K562 (cell line): Measurements from ENCODE around the gene KCNAB2. TPM values are rescaled to one million over a fixed set of nuclear protein-coding genes. Genes with fewer than 3 reads are reported as not detected.

Experiments
- ATAC-seq: fragments of 200-7000 bp; cut with Tn5 transposase; 3 replicates; pipeline ENCODE4 v1.9.1; 2020; ENCODE audit warnings: moderate library complexity
- BruUV-seq: library from RNA; stranded (reverse); fragments of 400-500 nt; replicated peaks from 2 replicates; lab custom pipeline; 2021; lab: Mats Ljungman, UMichigan
- CTCF ChIA-PET: fragments of 300-600 bp; formaldehyde crosslinking; extraction: SDS; loops from one replicate; lab custom pipeline; 2021; ENCODE audit warnings: low intra/inter-chr PET ratio; lab: Yijun Ruan, JAX
- POLR2A ChIA-PET: fragments of 300-600, 350-650 bp; sonication (Branson Sonifier 250); formaldehyde crosslinking; extraction: SDS; loops from one replicate; lab custom pipeline; 2021; ENCODE audit warnings: antibody characterized with exemption, inconsistent platforms; lab: Yijun Ruan, JAX
- DNase-seq, 4 experiments: peaks; one replicate each; pipeline versions ENCODE4 v3.0.0 to v3.0.0-alpha.2; 2011 to 2018; ENCODE audit warnings: low spot score in 3 of 4, mixed read lengths in 3 of 4; ENCODE audit errors: extremely low read depth in 1 of 4
- FAIRE-seq: peaks from 2 replicates; lab custom pipeline; 2011; peaks lifted over from hg19 to GRCh38; lab: Jason Lieb, UNC
- H2AFZ ChIP-seq: 2 replicates; pipeline ENCODE4 v1.6.0; 2011; ENCODE audit warnings: low read depth, low read length, control low read depth, inconsistent platforms
- H3K27ac ChIP-seq: fragments of 200-600 bp; 3 replicates; pipeline ENCODE4 v1.8.0; 2011; ENCODE audit warnings: low read depth, mild to moderate bottlenecking, control low read depth, inconsistent platforms, low read length, moderate library complexity, mixed read lengths; ENCODE audit errors: extremely low read depth
- H3K27me3 ChIP-seq, 2 experiments: fragments of 300-600 bp in 1 of 2; 2 replicates in 1 of 2; 3 replicates in 1 of 2; pipeline versions ENCODE4 v1.6.0 to v1.8.0; 2011; ENCODE audit warnings: inconsistent platforms in 2 of 2, low read length in 2 of 2, mild to moderate bottlenecking in 1 of 2, mixed read lengths in 1 of 2, moderate library complexity in 1 of 2; ENCODE audit not compliant: control insufficient read depth in 2 of 2, insufficient read depth in 2 of 2
- H3K36me3 ChIP-seq: fragments of 300-600 bp; 3 replicates; pipeline ENCODE4 v1.8.0; 2011; ENCODE audit warnings: mild to moderate bottlenecking, low read length, inconsistent platforms; ENCODE audit not compliant: control insufficient read depth, insufficient read depth
- H3K4me1 ChIP-seq, 2 experiments: fragments of 200-600 bp in 1 of 2; replicated peaks in 1 of 2; 2 replicates in 1 of 2; 3 replicates in 1 of 2; pipeline versions ENCODE4 v1.5.1 to v1.8.0; 2011; ENCODE audit warnings: inconsistent platforms in 2 of 2, low read length in 2 of 2, mild to moderate bottlenecking in 1 of 2, mixed read lengths in 1 of 2, moderate library complexity in 1 of 2; ENCODE audit not compliant: control insufficient read depth in 2 of 2, insufficient read depth in 2 of 2
- H3K4me2 ChIP-seq: 2 replicates; pipeline ENCODE4 v1.6.1; 2011; ENCODE audit warnings: low read length, control low read depth, inconsistent platforms, mixed read lengths; ENCODE audit not compliant: insufficient read depth
- H3K4me3 ChIP-seq: fragments of 200-600 bp; sonication (generic), shearing (Covaris generic); 2 replicates; pipeline ENCODE4 v1.5.1; 2016; ENCODE audit warnings: control low read depth, inconsistent platforms
- H3K79me2 ChIP-seq: fragments of 200-600 bp; 3 replicates; pipeline ENCODE4 v1.8.0; 2011; ENCODE audit warnings: low read length, inconsistent platforms; ENCODE audit not compliant: control insufficient read depth, insufficient read depth
- H3K9ac ChIP-seq, 2 experiments: 2 replicates each; pipeline versions ENCODE4 v1.6.0 to v1.6.1; 2011; ENCODE audit warnings: low read depth in 2 of 2, low read length in 2 of 2, control low read depth in 1 of 2, inconsistent platforms in 1 of 2, mild to moderate bottlenecking in 1 of 2, mixed read lengths in 1 of 2; ENCODE audit not compliant: insufficient read depth in 1 of 2
- H3K9me1 ChIP-seq: one replicate; pipeline ENCODE4 v1.6.0; 2011; ENCODE audit warnings: inconsistent platforms, mild to moderate bottlenecking, low read length, moderate library complexity; ENCODE audit not compliant: control insufficient read depth, insufficient read depth
- H3K9me3 ChIP-seq: replicated peaks from 2 replicates; pipeline ENCODE4 v1.5.1; 2011; ENCODE audit warnings: low read depth, low read length, inconsistent platforms; ENCODE audit not compliant: control insufficient read depth, insufficient read depth
- H4K20me1 ChIP-seq: replicated peaks from 2 replicates; pipeline ENCODE4 v1.6.1; 2011; ENCODE audit warnings: low read length, inconsistent platforms, mixed read lengths; ENCODE audit not compliant: control insufficient read depth, insufficient read depth
- ATF6 ChIP-seq: sonication (generic); formaldehyde crosslinking; IDR thresholded peaks from 2 replicates; pipeline ENCODE4 v1.4.0; 2020; ENCODE audit warnings: mild to moderate bottlenecking, missing genetic modification reagents
- CTCF ChIP-seq, 3 experiments: IDR thresholded peaks in 2 of 3; conservative IDR thresholded peaks in 1 of 3; 2 replicates each; pipeline ENCODE4 v1.5.1; 2011 to 2012; ENCODE audit warnings: low read length in 3 of 3, mild to moderate bottlenecking in 3 of 3, control low read depth in 2 of 3, improper control_type of control experiment in 1 of 3, inconsistent platforms in 1 of 3, low read depth in 1 of 3, mixed read lengths in 1 of 3, moderate library complexity in 1 of 3; ENCODE audit not compliant: insufficient read depth in 2 of 3
- POLR2B ChIP-seq: fragments of 450-650 bp; IDR thresholded peaks from 2 replicates; pipeline ENCODE4 v1.6.1; 2018; ENCODE audit warnings: low read depth; ENCODE audit not compliant: partially characterized antibody
- SNRNP70 ChIP-seq: fragments of 200-400 bp; formaldehyde crosslinking; optimal IDR thresholded peaks from 2 replicates; pipeline ENCODE3; 2017; ENCODE audit warnings: low read depth, low read length
- WGBS: fragments of 100-300 bp; shearing (Covaris generic); methylation state at CpG from one replicate; pipeline ENCODE4 v1.1.6; 2016; ENCODE audit warnings: low coverage, mixed read lengths; ENCODE audit not compliant: insufficient coverage; ENCODE audit errors: missing lambda C conversion rate; 5-methylcytosine and 5-hydroxymethylcytosine counted together
- in situ Hi-C: fragments of 300-500 bp; cut with MboI; formaldehyde crosslinking; loops from 4 replicates; pipeline ENCODE4 v1.15.0; 2018; ENCODE audit warnings: inconsistent platforms, mixed read lengths
- intact Hi-C: fragments of 100-400 bp; cut with micrococcal nuclease; formaldehyde crosslinking; loops from 2 replicates; pipeline ENCODE4 v1.14.2; 2022
- polyA plus RNA-seq, 8 experiments: library from polyadenylated mRNA; depleted of rRNA in 4 of 8; stranded (reverse) in 5 of 8; unstranded in 3 of 8; fragments of >200 nt; fragmentation: Nextera tagmentation in 2 of 8; fragmentation: Illumina TruSeq in 1 of 8; extraction: Ambion mirVana in 2 of 8; extraction: Trizol in 1 of 8; gene quantifications; 2 replicates each; pipeline versions ENCODE4 v1.2.1 to v1.2.3, GENCODE V29; 2011 to 2014; ENCODE audit warnings: inconsistent platforms in 1 of 8, missing spikeins in 1 of 8
- total RNA-seq, 7 experiments: library from RNA; depleted of rRNA in 6 of 7; stranded (reverse); fragments of >200 nt in 6 of 7; fragmentation: Illumina TruSeq in 2 of 7; extraction: Trizol in 2 of 7; gene quantifications; 2 replicates each; pipeline versions ENCODE4 v1.2.1 to v1.2.3, GENCODE V29; 2011 to 2021; ENCODE audit warnings: low replicate concordance in 1 of 7

KCNAB2 gene
- total and polyA plus RNA-seq, 9 of the 15 experiments (the other 6 are each of a cell fraction or from before 2014, with no cell fraction given) = 1.8 to 15.8 (median 7.1) TPM

GRCh38 chr1:6000444-6001288 is 45.0 kb upstream of the KCNAB2 start (continued):
- 0 out of 6 replicates have a peak, but pooled peaks of 1 of the 3 experiments have one; percentile 0 for TF ChIP-seq CTCF (IDR thresholded peaks at IDR 0.05 in 2 of 3, conservative IDR thresholded peaks at IDR 0.05 in 1 of 3; ENCODE audit: insufficient read depth in 2 of 3, low read depth in 1 of 3, low read length in 3 of 3)
- TF ChIP-seq SNRNP70 = no peak

- BruUV-seq = no TSS peak
- Histone ChIP-seq H3K4me1 (peaks cover 6 to 51% of the 10 kb centered on the region in 2 experiments; a peak in 4 of 5 replicates), H3K9me3 (no peaks in the 10 kb centered on the region), H3K27ac (no peak overlapping the region), H4K20me1 (peaks cover 35% of the 10 kb centered on the region), H3K9me1 (peaks cover 5% of the 10 kb centered on the region), H3K4me3 (no peak overlapping the region), H3K9ac (peak overlapping the region in 1 of 2 experiments; percentile 66; a peak in 1 of 4 replicates), H3K4me2 (no peak overlapping the region), H3K79me2 (no peaks in the 10 kb centered on the region; the same call in 2 of the 3 replicates), H2AFZ (no peak overlapping the region), H3K27me3 (no peaks in the 10 kb centered on the region), H3K36me3 (no peaks in the 10 kb centered on the region)
- DNase-seq (no peak), FAIRE-seq (no peak), ATAC-seq (no peak)
- 75% methylated on average over 13 of the region's 13 CpGs for WGBS
- intact Hi-C loops = no loop called here
- in situ Hi-C loops = no loop called here
- CTCF ChIA-PET = no interaction called here
- POLR2A ChIA-PET = interaction anchor here (0.7 to 2.4 kb wide), 4 partner anchors 8 to 125 kb away, joined by 3 to 7 read pairs (median 4); no protein-coding TSS in a partner anchor
- TF ChIP-seq ATF6 (CRISPR knock-in tag) (no peak), POLR2B (no peak)
Observed at GRCh38 chr1:6001992-6002576, 43.6 kb upstream of the KCNAB2 start.
